Spleen (tissue), 7 donors: ENCODE measurements around the gene CFI.

Experiments
- POLR2AphosphoS5 ChIP-seq, 3 donors: sonication (generic); formaldehyde crosslinking; IDR thresholded peaks; one replicate each; pipeline ENCODE4 v1.5.1; 2017; ENCODE audit warnings: antibody characterized with exemption in 3 of 3
- TF ChIP-seq, protein P1 (sequence below), 11 experiments: fragments of 200-600 bp in 7 of 11; fragments of 450-650 bp in 4 of 11; sonication (generic) in 4 of 11; IDR thresholded peaks in 8 of 11; conservative IDR thresholded peaks in 3 of 11; 1 replicate in 7 of 11; 2 replicates in 4 of 11; pipeline versions ENCODE4 v1.4.0 to v1.8.0; 2016 to 2021; ENCODE audit warnings: antibody characterized with exemption in 11 of 11, inconsistent platforms in 4 of 11, mild to moderate bottlenecking in 1 of 11
- donor health status: DM: no; HTN: no; CAD: no; lungs with moderate emphysema.
- donor health status: DM: no; HTN: no; CAD: no.
- donor health status: DM: no; HTN: no; CAD: no.

- TF ChIP-seq, protein P1, sequence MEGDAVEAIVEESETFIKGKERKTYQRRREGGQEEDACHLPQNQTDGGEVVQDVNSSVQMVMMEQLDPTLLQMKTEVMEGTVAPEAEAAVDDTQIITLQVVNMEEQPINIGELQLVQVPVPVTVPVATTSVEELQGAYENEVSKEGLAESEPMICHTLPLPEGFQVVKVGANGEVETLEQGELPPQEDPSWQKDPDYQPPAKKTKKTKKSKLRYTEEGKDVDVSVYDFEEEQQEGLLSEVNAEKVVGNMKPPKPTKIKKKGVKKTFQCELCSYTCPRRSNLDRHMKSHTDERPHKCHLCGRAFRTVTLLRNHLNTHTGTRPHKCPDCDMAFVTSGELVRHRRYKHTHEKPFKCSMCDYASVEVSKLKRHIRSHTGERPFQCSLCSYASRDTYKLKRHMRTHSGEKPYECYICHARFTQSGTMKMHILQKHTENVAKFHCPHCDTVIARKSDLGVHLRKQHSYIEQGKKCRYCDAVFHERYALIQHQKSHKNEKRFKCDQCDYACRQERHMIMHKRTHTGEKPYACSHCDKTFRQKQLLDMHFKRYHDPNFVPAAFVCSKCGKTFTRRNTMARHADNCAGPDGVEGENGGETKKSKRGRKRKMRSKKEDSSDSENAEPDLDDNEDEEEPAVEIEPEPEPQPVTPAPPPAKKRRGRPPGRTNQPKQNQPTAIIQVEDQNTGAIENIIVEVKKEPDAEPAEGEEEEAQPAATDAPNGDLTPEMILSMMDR (IDR thresholded peaks at IDR 0.05 in 8 of 11, conservative IDR thresholded peaks at IDR 0.05 in 3 of 11), result no peak
- TF ChIP-seq POLR2AphosphoS5 (IDR thresholded peaks at IDR 0.05), result no peak
Observed at GRCh38 chr4:109738104-109738872, 63.5 kb downstream of the CFI start.
